OCI-M2 (cell line): Measurements from ENCODE around the gene IQSEC1.

Experiments used
- DNase-seq: peaks from one replicate; lab custom pipeline; 2025; ENCODE audit not compliant: unreplicated experiment; lab: John Stamatoyannopoulos, UW

Gene IQSEC1

GRCh38 chr3:13051066-13051465, 22.2 kb downstream of the IQSEC1 start:
- DNase-seq = no peak

- DNase-seq = no peak
Measured at GRCh38 chr3:13050446-13050845, 22.8 kb downstream of the IQSEC1 start.

- no peak for DNase-seq
Measured at GRCh38 chr3:13049400-13049799, 23.8 kb downstream of the IQSEC1 start.

- no peak for DNase-seq
Measured at GRCh38 chr3:13047296-13048165, 25.7 kb downstream of the IQSEC1 start.

GRCh38 chr3:13046569-13047274, 26.5 kb downstream of the IQSEC1 start:
- no peak for DNase-seq

GRCh38 chr3:13045904-13046568, 27.2 kb downstream of the IQSEC1 start:
- DNase-seq = no peak

- DNase-seq = no peak
Measured at GRCh38 chr3:13045241-13045903, 27.9 kb downstream of the IQSEC1 start.

GRCh38 chr3:13044496-13045240, 28.6 kb downstream of the IQSEC1 start:
- DNase-seq = no peak

GRCh38 chr3:13043656-13044055, 29.6 kb downstream of the IQSEC1 start:
- no peak for DNase-seq

GRCh38 chr3:13042715-13043271, 30.4 kb downstream of the IQSEC1 start:
- no peak for DNase-seq

GRCh38 chr3:13042127-13042701, 31.0 kb downstream of the IQSEC1 start:
- DNase-seq = no peak

- no peak for DNase-seq
Measured at GRCh38 chr3:13041113-13041776, 32.0 kb downstream of the IQSEC1 start.

- DNase-seq = no peak
Measured at GRCh38 chr3:13040361-13041074, 32.7 kb downstream of the IQSEC1 start.

GRCh38 chr3:13039213-13039896, 33.9 kb downstream of the IQSEC1 start:
- no peak for DNase-seq

- no peak for DNase-seq
Measured at GRCh38 chr3:13037458-13038117, 35.6 kb downstream of the IQSEC1 start.

GRCh38 chr3:13034861-13035260, 38.4 kb downstream of the IQSEC1 start:
- DNase-seq = no peak

- no peak for DNase-seq
Measured at GRCh38 chr3:13034109-13034800, 39.0 kb downstream of the IQSEC1 start.
